Measurements from ENCODE around the gene ITIH4.

Gene ITIH4

GRCh38 chr3:52795298-52795900 is 35.1 kb downstream of the ITIH4 start:
- no peak for DNase-seq

- no peak for DNase-seq
Observed at GRCh38 chr3:52794612-52795099, 35.8 kb downstream of the ITIH4 start, which contains the start of gene ITIH3. Gene ITIH3, plus strand, starts transcription at chr3:52794796. Its CDS starts 8 bp downstream, at chr3:52794804.

DNA sequence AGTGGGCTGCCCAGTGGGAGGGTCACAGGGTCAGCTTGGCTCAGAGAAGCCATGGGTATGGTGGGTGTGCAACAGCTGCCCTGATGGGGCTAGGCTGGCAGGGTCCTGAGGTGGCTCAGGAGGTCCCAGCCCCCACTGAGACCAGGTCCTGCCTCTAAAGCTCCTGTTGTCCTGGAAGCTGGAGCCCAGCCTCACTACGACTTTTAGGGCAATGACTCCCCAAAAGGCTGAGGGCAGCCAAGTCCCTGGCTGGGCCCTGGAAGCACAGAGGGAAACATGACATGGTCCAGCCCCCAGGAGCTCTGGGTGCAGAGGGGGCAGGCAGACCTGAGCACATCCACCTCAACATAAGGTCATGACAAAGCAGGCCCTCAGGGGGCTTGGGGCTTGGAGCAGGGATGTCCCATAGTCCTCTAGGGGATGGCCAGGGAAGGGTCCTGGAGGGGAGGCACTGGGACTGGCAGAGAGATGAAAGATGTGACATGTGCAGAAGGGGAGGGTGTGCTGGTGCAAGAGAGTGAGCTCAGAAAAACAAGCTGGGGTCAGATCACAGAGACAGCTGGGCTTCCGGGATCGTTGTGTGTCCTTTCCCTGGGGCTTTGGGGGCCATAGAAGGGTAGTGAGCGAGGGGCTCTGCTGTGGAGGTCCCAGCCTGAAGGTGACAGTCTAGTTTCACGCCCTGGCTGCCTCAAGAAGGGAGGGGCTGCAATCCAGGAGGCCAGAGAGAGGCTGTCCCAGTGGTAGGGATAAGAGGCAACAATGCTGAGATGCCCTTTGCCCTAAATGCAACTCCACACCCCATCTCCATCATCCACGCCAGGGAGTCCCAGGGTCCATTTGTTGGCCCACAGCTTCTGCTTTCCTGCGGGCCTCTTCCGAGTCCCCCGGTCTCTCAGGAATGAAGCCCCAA is 36.5 kb downstream of the ITIH4 start:
- DNase-seq, result no peak

- DNase-seq, result no peak
Observed at GRCh38 chr3:52792961-52793695, 37.3 kb downstream of the ITIH4 start.

DNA sequence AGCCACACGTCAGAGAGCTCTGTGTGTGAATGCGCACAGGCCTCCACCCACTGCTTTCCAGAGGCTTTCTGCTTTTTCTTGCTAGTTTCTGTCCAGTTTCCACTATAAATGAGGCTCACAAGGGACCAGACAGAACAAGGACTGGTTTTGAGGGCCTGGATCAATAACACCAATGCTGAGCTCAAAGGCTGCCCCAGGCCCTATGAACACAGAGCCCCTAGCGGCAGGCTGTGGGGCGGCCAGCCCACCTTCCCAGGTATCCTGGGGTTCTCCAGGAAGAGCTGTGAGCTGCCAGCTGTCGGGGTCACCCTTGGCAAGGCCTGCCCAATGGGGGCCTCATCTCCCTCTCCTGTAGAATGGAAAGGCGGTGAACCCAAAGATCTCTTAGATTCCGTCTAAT is 38.1 kb downstream of the ITIH4 start:
- DNase-seq, result no peak

GRCh38 chr3:52791928-52792327 is 38.5 kb downstream of the ITIH4 start:
- DNase-seq, result no peak

DNA sequence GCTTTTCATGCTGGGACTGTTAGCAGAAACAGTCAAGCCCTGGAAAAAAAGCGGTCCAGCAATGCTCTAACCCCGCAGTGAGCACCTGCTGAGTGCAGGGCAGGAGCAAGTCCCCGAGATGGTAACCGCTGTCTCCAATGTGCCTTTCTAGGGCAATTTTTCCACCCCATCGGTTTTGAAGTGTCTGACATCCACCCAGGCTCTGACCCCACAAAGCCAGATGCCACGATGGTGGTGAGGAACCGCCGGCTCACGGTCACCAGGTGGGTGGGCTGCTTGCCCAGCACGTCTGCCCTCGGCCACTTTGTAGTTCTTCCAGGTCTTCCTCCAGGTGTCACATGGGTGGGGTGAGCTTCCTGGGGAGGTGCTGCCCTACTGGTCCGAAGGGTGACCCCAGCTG is 39.1 kb downstream of the ITIH4 start:
- DNase-seq, result no peak

- DNase-seq, result no peak
Observed at GRCh38 chr3:52790741-52791140, 39.7 kb downstream of the ITIH4 start.

DNA sequence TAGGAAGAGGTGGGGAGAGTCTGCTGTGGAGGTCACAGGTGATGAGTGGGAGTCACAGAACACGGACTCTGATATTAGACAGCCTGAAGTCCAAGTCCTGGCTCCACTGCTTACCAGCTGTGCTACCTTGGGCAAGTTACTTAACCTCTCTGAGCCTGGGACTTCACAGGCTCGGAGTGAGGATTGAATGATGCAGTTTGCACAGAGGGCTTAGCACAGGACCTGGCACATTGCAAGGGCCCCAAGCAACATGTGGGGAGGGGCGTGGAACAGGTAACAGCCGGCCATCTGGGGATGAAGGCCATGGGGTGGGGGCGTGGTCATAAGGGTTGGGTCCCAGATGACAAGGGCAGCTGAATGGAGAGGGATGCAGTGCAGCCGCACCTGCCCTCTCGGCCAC is 40.1 kb downstream of the ITIH4 start:
- DNase-seq, result no peak

DNA sequence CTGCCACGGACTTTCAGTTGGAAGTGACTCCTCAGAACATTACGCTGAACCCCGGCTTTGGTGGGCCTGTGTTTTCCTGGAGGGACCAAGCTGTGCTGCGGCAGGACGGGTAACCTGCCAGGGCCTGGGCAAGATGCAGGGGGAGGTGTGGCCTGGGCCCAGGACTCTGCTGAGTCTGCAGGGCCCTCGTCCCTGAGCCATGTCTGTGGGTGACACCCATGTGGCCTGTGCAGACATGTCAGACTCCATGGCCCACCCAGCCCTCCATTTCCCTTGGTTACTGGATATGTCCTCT is 40.8 kb downstream of the ITIH4 start:
- no peak for DNase-seq

GRCh38 chr3:52788890-52789745 is 41.4 kb downstream of the ITIH4 start:
- DNase-seq, result no peak

- DNase-seq, result no peak
Observed at GRCh38 chr3:52787672-52788625, 42.5 kb downstream of the ITIH4 start.

- no peak for DNase-seq
Observed at GRCh38 chr3:52787246-52787645, 43.2 kb downstream of the ITIH4 start.

DNA sequence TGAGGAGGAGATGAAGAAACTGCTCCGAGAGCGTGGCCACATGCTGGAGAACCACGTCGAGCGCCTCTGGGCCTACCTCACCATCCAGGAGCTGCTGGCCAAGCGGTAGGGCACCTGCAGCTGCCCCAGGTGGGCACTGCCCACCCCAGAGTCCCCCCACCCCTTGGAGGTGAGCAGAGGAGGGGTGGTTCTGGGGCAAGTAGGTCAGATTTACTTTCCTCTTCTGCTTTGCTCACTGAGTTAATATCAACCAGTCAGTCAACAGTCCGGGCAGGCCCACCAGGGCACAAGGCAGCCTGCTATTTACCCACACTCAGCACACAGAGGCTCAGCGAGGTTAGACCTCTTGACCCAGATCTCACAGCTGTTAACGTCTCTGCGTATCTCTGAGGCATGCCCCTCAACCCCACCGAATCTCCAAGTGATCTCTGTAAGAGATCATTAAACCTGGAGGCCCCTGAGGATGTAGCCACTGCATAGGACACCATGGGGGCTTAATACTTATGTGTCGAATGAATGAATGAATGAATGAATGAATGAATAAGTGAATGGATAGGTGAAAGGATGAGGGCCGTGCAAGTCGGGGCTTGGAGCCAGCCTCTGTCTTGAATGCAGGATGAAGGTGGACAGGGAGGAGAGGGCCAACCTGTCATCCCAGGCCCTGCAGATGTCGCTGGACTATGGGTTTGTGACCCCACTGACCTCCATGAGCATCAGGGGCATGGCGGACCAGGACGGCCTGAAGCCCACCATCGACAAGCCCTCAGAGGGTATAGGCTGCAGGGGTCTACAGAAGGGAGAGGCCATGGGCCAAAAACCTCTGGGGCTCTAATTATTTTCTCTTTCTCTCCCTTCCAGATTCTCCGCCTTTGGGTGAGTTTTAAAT is 43.9 kb downstream of the ITIH4 start:
- no peak for DNase-seq

- DNase-seq, result no peak
Observed at GRCh38 chr3:52784931-52785590, 45.4 kb downstream of the ITIH4 start.

GRCh38 chr3:52784021-52784621 is 46.4 kb downstream of the ITIH4 start:
- DNase-seq, result no peak

GRCh38 chr3:52783211-52783555 is 47.3 kb downstream of the ITIH4 start:
- DNase-seq, result no peak

GRCh38 chr3:52782412-52783210 is 47.9 kb downstream of the ITIH4 start:
- DNase-seq, result no peak

- no peak for DNase-seq
Observed at GRCh38 chr3:52781741-52782140, 48.7 kb downstream of the ITIH4 start.

Data from cerebellar nuclear complex (tissue), 1 donor.